CMK (cell line): ENCODE results near the gene C14orf93.

Experiments
- DNase-seq: peaks from one replicate; pipeline ENCODE4 v3.0.0-alpha.2; 2010; ENCODE audit warnings: low read depth

Gene C14orf93

DNA sequence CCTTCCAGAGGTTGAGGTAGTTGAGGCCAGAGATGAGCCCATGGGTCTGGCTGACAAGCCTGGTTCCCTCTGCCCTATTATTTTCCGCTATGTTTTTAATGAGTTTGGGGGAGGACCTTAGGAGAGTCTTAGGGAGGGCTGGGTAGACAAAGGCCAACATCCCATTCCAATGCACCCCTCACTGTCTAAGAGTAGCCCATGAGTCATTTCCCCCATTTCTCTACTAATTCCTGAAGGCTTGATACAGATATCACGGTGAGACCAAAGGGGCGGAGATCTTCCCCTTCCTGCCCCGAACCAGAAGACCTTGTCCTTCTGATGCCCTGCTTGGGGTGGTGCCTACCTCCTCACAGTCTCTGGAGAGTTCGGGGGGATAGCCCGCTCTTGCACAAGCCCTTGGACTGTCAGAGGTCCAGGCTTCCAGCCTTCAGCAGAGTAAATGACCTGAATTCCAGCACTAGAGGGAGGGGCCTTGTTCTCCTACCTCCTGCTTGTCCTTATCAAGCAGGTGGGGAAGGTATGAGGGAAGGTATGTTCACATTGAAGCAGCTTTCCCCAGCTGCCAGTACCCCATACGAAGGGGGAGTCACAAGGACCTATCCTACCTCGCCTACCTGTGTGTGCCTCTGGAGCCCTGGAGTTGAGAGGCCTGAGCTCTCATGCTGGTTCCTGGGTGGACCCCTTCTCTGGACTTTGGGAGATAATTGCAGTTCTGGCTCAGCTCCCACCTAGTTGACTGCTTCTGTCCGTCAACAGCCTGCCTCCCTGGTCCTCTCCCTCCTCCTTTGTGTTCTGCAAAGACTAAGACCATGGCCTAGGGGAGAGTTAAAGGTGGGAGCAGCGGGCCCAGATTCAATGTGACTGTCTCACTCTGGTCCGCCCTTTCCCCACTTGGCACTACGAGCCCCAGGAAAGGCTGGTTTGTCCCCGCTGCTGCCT is 35.7 kb upstream of the C14orf93 start:
- DNase-seq: no peak

DNA sequence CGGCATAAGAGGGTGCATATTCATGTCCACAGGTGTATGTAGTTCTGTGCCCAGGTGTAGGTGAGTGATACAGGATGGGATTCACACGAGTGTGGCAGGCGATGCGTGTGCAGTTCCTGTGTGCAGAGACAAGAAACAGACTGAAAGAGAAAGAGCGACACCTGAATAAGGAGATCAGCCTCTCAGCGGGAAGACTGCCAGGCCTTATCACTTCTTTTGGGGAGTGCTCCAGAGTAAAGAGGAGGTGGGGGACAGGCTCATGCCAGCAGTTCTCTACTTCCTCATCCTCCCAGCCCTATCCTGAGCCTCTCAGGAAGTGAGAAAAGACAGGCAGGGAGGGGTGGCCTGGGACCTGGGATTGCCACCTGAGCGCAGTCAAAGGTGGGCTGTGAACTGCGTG is 34.9 kb upstream of the C14orf93 start:
- DNase-seq: no peak

- no peak for DNase-seq
Observed at GRCh38 chr14:23043754-23044153, 33.8 kb upstream of the C14orf93 start.

DNA sequence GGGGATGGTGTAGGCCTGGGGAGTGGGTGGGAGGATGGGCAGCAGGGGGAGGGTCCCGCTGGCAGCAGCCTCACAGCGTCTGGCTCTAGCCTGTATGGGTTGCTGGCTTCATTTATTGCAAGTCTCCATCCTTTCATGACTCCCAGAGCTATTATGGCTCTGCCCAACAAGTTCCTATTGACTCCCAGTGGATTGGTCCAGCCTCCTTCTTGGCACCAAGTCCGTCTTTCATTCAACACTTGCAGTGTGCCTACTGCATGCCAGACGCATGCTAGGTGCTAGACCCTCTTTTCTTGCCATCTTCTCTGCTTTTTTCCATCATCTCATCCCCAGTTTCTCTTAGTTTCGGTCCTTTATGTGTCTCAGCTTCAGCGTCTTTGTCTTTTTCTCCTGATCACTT is 33.2 kb upstream of the C14orf93 start:
- no peak for DNase-seq

DNA sequence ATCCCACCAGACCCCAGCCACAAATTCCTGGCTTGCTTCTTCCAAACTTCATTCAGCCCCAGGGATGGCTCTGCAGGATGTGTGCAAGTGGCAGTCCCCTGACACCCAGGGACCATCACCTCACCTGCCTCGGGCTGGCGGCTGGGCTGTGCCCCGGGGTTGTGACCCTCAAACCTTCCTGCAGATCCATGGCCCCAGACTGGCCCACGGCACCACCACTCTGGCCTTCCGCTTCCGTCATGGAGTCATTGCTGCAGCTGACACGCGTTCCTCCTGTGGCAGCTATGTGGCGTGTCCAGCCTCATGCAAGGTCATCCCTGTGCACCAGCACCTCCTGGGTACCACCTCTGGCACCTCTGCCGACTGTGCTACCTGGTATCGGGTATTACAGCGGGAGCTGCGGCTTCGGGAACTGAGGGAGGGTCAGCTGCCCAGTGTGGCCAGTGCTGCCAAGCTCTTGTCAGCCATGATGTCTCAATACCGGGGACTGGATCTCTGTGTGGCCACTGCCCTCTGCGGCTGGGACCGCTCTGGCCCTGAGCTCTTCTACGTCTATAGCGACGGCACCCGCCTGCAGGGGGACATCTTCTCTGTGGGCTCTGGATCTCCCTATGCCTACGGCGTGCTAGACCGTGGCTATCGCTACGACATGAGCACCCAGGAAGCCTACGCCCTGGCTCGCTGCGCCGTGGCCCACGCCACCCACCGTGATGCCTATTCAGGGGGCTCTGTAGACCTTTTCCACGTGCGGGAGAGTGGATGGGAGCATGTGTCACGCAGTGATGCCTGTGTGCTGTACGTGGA is 32.4 kb upstream of the C14orf93 start, which contains the start of gene PSMB11:
Gene PSMB11 (plus strand): TSS at position 51 of the 804 bp plus-strand sequence. CDS start 14 bp downstream, at position 65.
- no peak for DNase-seq

GRCh38 chr14:23041729-23042128 is 31.8 kb upstream of the C14orf93 start:
- no peak for DNase-seq

DNA sequence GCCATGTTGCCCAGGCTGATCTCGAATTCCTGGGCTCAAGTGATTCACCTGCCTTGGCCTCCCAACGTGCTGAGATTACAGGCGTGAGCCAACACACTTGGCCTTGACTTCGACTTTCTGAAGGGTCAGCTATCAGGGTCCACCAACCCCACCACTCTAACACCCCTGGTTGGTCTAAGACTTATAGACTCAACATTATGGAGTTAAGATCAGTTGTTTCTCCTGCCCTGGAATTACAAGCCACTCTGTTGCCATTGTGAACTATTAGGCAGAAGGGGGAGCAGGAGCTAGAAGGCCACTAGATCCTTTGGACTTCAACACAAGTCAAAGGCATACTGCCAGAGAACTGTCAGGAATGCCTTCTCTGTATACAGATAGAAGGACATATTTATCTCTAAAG is 30.2 kb upstream of the C14orf93 start:
- no peak for DNase-seq

DNA sequence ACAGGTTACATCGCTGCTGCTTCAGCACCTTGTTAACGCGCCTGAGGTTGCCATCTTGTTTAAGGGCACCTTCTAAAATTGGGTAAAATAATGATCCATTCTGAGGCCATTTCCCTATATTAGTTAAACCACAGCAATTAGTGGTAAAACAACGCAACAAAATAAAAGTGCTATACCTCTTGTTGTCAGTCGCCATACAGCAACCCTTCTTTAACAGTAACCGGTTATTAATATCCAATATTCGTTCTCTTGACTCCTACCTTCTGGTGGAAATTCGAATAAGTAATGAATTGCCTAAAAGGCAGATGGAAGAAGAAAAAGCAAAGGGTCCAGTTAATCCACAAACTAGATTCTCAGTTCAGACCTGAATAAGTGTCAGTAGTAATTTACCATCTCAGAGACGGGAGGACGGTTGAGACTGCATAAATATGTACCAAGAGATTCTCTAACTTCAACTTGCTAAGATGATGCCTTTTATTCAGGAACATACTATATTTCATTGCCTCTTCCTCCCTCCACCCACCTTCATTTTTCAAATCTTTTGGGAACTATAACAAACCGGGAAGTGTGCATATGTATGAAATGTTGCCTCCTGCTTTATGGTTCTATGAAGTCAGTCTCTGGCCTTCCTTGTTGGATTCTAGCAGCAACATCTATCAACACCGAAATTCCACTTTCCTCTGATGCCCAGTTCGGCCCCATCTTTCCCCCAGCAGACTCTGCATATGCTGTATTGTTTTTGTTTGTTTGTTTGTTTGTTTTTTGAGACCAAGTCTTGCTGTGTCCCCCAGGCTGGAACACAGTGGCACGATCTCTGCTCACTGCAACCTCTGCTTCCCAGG is 25.6 kb upstream of the C14orf93 start:
- DNase-seq: no peak

GRCh38 chr14:23034498-23035302 is 24.8 kb upstream of the C14orf93 start, which contains the start of gene PSMB5:
TSS of gene PSMB5 (minus strand) at chr14:23034900. CDS start at chr14:23034881, 19 bp downstream.
- peak; percentile 75 for DNase-seq

DNA sequence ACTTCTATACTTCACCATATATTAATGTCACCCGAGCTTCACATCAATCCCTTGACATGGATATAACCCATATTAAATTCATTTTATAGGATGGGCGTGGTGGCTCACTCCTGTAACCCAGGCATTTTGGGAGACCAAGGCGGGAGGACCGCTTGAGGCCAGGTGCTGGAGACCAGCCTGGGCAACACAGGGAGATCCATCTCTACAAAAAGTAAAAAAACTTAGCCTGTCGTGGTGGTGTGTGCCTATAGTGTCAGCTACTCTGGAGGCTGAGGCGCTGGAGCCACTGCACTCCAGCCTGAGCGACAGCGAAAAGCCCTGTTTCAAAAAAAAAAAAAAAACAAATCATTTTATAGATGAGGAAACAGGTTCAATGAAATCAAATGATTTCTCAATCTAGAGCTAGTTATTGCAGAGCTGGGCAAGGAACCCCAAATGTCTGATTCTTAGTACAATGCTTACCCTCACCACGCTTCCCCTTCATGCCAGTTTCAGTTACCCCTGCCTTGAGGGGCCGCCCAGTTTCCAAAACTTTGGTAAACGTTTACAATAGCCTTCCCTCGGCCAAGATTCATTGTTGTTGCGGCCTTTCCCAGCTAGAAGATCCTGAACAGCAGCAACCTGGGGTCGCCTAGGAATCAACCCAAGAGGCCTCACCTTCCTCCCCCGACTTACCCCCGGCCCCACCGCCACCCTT is 24.0 kb upstream of the C14orf93 start:
- DNase-seq: no peak

GRCh38 chr14:23033251-23033727 is 23.3 kb upstream of the C14orf93 start:
- no peak for DNase-seq

DNA sequence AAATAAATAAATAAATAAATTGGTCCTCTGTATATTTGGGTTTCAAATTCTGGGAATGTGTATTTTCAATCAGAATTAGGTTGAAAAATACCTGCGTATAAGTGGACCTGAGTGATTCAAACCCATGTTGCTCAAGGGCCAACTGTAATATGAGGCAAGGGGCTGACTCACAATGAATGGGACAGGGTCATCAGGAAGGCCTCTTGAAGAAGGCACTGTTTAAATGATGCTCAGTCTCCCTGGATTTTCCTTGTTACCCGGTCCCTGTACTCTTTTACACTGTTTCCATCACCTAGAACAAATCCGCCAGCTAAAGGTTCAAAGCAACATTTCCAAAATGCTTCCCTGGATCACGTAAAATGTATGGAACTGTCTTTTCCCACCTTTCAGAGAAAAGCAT is 21.0 kb upstream of the C14orf93 start:
- DNase-seq: no peak

DNA sequence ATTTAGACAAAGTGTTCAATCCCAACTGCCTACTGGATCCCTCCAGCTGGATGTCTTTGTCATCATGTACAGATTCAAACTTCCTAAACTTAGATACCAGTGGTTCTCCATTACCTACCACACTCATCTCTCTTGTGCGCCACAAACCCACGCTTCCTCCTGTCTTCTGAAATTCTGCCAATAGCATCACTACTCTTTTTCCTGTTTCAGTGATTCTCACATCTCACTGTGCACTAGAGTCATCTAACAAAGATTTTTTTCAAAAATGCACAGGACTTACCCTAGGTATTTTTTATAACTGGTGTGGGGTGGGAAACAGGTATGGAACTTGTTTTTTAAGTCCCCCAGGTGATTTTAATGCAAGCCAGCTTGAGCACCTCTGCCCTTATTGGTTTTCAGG is 18.9 kb upstream of the C14orf93 start:
- no peak for DNase-seq

GRCh38 chr14:23025151-23025814 is 15.3 kb upstream of the C14orf93 start:
- DNase-seq: no peak

GRCh38 chr14:23024612-23025075 is 14.7 kb upstream of the C14orf93 start:
- no peak for DNase-seq

DNA sequence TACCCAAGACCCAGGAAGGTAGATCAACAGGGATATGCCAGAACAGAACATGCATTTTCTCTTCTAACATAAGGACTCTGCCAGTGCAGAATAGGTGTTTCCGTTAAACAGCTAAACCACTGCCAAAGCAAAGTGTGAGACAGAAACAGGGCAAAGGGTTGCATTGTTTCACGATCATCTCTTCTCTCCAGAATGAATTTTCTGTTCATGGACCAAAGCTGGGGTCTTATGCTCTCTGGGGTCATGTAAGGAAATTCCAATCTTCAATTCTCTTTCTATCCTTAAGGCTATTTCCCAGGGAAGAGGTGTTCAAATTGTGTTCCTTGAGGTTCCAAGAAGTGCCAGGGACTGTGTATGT is 13.8 kb upstream of the C14orf93 start:
- DNase-seq: no peak

DNA sequence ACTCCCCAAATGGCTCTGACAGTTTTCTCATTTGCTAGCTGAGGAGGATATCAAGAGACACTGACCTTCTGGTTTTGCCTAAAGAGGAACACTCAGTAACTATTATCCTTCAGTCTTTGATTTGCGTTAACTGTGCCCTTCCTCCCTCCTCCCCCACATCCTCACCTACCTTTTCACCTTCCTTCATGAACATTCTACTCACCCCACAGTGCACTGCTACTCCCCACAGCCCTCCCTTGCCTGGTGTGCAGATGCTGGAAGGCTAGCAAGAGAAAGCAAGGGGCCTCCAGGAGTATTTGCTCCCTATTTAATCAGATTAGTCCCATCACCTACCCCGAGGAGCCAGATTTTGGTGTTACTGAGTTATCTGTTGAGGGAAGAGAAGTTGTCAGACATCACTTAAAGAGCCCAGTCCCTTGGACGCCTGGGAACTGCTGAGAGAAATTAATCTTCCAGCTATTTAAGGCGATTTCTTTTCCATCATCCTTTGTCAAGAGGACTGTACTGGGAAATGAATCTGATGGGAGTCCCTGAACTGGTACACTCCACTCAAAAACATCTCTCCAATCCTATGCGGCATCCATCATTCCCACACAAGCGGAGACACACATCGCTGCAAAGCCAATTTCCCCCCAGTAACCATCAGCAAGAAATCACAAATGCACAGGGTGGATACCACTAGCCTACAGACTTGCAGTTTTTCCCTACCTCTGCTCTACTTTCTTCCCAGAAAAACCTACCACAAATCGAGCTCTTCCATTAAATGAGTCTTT is 13.3 kb upstream of the C14orf93 start:
- DNase-seq: no peak

GRCh38 chr14:23021889-23022442 is 12.0 kb upstream of the C14orf93 start:
- no peak for DNase-seq

GRCh38 chr14:23021434-23021833 is 11.5 kb upstream of the C14orf93 start:
- no peak for DNase-seq
